GM19025 (cell line): ENCODE results near the gene WTIP.

Source experiments
- ATAC-seq: cut with Tn5 transposase; IDR thresholded peaks from one replicate; pipeline ENCODE4 v1.9.1; 2021; ENCODE audit warnings: mild to moderate bottlenecking, low read depth, moderate library complexity; ENCODE audit not compliant: unreplicated experiment

Gene WTIP

GRCh38 chr19:34549833-34550232, 68.3 kb downstream of the WTIP start:
- no peak for ATAC-seq

- ATAC-seq = no peak
These were observed 73.9 kb downstream of the WTIP start for GRCh38 chr19:34555447-34555846.

DNA sequence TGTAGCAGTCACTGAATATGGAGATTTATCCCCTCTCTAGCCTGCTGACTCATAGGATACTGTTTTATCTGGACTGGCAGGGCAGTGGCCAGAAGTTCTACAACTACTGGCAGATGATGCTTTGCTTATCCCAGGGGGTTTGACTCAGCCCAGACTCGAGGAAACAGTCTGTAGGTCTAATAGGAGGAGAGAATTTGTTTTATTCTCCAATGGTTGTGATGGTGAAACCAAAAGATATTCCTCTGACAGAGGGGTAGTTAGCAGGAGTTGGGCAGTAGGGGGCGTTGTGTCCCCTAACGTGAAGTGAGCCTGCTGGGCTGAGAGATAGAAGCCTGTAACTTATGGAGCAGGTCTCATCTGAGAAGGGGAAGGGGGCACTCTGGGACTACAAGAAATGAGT, 74.9 kb downstream of the WTIP start:
- ATAC-seq = no peak

- no peak for ATAC-seq
These were observed 77.5 kb downstream of the WTIP start for GRCh38 chr19:34559045-34559444.

DNA sequence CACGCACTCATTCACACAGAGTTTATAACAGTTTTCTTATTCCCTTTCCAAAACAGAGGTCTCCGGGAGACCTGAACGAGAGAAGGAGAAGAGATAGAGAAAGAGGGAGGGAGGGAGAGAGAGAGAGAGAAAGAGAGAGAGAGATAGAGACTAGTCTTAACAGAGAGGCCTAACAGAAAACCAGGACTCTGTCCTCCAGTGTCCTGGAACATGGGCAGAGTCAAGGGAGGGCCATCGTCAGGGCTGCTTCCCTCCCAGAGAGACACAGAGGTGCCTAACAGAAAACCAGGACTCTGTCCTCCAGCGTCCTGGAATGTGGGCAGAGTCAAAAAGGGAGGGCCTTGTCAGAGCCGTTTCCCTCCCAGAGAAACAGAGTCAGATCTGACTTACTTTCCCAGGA, 78.7 kb downstream of the WTIP start:
- no peak for ATAC-seq
